ENCODE measurements around the gene BTF3L4.

BTF3L4 gene

DNA sequence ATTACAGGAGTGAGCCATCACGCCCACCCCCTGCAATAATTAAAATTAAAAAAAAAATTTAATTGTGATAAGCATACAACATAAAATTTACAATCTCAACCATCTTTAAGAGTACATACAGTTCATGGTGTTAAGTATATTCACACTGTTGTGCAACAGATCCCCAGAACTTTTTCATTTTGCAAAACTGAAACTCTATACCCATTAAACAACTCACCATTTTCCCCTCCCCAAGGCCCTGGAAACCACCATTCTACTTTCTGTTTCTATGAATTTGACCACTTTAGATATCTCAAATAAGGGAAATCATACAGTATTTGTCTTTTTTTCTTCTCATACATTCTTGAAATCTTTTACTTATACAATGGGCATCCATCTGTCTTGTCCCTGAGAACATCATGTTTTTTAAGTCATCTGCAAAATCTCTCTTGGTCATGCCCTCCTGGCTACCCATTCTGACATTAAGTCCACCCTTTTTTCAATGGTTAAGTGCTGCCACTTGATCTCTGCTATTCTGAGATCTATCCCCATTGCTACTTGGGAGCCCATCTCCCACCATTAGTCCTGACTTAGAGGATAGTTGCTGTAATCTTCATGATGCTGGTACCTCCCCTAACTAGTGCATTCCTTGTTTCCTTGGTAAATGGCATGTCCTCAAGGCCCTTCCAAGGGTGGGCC is 46.4 kb downstream of the BTF3L4 start:
- Histone ChIP-seq H3K36me3 (replicated peaks) (no peaks in the 10 kb centered on the region), H3K27ac (no peak overlapping the region), H3K27me3 (replicated peaks) (no peaks in the 10 kb centered on the region), H3K4me3 (ENCODE audit: low read depth, low read length) (no peak overlapping the region)
- TF ChIP-seq, protein P1, sequence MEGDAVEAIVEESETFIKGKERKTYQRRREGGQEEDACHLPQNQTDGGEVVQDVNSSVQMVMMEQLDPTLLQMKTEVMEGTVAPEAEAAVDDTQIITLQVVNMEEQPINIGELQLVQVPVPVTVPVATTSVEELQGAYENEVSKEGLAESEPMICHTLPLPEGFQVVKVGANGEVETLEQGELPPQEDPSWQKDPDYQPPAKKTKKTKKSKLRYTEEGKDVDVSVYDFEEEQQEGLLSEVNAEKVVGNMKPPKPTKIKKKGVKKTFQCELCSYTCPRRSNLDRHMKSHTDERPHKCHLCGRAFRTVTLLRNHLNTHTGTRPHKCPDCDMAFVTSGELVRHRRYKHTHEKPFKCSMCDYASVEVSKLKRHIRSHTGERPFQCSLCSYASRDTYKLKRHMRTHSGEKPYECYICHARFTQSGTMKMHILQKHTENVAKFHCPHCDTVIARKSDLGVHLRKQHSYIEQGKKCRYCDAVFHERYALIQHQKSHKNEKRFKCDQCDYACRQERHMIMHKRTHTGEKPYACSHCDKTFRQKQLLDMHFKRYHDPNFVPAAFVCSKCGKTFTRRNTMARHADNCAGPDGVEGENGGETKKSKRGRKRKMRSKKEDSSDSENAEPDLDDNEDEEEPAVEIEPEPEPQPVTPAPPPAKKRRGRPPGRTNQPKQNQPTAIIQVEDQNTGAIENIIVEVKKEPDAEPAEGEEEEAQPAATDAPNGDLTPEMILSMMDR (IDR thresholded peaks at IDR 0.05; ENCODE audit: low read depth, low read length, missing control alignments) = no peak
- in situ Hi-C loops (cut with HindIII; ENCODE audit: low pct_ligation_motif_present, low sequenced_read_pairs) = no loop called here
- DNase-seq = no peak

DNA sequence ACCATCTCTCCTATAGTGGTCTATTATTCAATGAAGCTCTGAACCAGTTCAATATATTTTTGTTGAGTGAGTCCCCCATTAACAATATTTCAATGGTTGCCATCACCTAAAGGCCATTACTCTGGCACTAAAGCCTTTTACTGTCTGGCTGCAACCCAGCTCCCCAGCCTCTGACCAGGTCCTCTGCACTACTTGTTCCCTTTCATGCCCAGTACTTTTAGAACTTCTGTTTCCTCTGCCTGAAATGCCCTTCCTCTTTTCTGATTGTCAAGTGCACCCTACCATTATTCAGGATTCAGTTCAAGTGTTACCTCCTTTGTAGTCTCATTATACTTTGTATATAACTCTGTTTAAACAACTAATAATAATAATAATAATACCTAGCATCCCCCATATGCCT is 55.4 kb downstream of the BTF3L4 start:
- H3K36me3 ChIP-seq (replicated peaks) = no peaks in the 10 kb centered on the region
- no peak overlapping the region for H3K4me3 ChIP-seq (ENCODE audit: low read depth, low read length)
- in situ Hi-C loops (cut with HindIII; ENCODE audit: low pct_ligation_motif_present, low sequenced_read_pairs) = no loop called here
- no peak for DNase-seq
- no peaks in the 10 kb centered on the region for H3K27me3 ChIP-seq (replicated peaks)
- TF ChIP-seq, protein P1 (IDR thresholded peaks at IDR 0.05; ENCODE audit: low read depth, low read length, missing control alignments) = no peak
- no peak overlapping the region for H3K27ac ChIP-seq

DNA sequence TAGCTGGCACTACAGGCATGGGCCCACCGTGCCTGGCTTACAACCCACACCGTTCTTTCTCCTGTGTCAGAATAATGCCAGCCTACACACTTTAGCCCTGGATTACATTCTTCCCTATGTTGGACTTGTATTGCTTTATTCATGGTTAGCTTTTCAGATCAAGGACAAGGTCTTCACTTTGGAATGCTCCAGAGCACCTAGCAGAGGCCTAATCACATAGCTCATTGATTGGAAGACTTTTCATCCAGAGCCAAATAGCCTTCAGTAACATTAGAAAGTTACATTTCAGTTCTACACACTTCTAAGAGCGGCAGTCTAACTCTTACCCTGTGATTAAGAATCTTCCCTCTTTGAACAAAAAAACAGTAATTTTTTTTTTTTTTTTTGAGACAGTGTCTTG is 56.4 kb downstream of the BTF3L4 start:
- DNase-seq = no peak
- in situ Hi-C loops (cut with HindIII; ENCODE audit: low pct_ligation_motif_present, low sequenced_read_pairs) = no loop called here
- Histone ChIP-seq H3K4me3 (ENCODE audit: low read depth, low read length) (no peak overlapping the region), H3K27me3 (replicated peaks) (no peaks in the 10 kb centered on the region), H3K36me3 (replicated peaks) (no peaks in the 10 kb centered on the region), H3K27ac (no peak overlapping the region)
- TF ChIP-seq, protein P1 (IDR thresholded peaks at IDR 0.05; ENCODE audit: low read depth, low read length, missing control alignments) = no peak

DNA sequence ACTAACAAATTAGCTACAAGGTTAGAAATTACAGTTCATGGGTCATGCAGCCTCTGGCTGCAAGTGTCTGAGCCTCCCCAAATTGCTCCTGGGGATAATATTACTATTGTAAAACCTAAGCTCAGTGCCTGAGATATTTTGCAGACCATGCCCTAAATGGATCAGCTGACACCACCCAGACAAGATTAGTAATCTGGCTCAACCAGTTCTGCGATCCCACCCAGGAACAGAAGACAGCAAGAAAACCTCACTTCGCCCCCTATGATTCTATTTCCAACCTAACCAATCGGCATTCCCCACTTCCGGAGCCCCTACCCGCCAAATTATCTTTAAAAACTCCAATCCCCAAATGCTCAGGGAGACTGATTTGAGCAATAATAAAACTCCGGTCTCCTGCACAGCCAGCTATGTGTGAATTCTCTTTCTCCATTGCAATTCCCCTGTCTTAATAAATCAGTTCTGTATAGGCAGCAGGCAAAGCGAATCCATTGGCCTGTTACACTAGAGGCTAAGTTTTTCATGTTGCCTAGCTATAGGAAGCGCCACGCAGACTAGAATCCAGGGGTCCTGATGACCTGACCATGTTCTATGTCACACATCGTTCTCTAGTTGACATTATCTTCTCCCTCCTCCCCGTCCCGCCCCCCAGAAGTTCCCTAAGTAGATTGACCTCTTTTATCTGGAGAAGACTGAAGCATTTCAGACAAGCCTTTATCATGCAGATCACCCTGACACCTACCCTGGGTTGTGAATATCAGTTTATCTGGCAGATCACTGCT is 63.4 kb downstream of the BTF3L4 start:
- in situ Hi-C loops (cut with HindIII; ENCODE audit: low pct_ligation_motif_present, low sequenced_read_pairs) = no loop called here
- H3K4me3 ChIP-seq (ENCODE audit: low read depth, low read length) = no peak overlapping the region
- no peaks in the 10 kb centered on the region for H3K36me3 ChIP-seq (replicated peaks)
- H3K27me3 ChIP-seq (replicated peaks) = no peaks in the 10 kb centered on the region
- TF ChIP-seq, protein P1 (IDR thresholded peaks at IDR 0.05; ENCODE audit: low read depth, low read length, missing control alignments) = no peak
- no peak overlapping the region for H3K27ac ChIP-seq
- DNase-seq = no peak

DNA sequence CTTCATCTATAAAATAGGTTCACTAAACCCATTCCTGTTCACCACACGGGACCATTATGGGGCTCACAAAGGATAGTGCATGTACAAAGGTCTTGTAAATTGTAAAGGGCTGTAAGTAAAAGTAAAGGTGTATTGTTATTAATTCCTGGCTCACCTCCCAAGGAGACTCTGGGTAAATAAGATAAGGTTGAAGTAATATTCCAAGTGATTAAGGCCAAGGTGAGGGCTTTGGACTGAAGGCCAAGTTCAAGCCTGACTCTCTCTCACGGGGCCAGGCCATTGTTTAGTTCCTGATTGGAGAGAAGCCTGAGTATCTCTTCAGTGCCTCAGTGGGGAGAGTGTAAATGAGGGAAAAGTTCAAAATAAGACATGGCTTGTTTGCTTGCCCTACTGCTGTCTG is 66.3 kb downstream of the BTF3L4 start:
- in situ Hi-C loops (cut with HindIII; ENCODE audit: low pct_ligation_motif_present, low sequenced_read_pairs) = no loop called here
- TF ChIP-seq, protein P1 (IDR thresholded peaks at IDR 0.05; ENCODE audit: low read depth, low read length, missing control alignments) = no peak
- no peak overlapping the region for H3K4me3 ChIP-seq (ENCODE audit: low read depth, low read length)

More for the DNA sequence above, 66.3 kb downstream of the BTF3L4 start:
- no peaks in the 10 kb centered on the region for H3K36me3 ChIP-seq (replicated peaks)
- DNase-seq = no peak
- no peaks in the 10 kb centered on the region for H3K27me3 ChIP-seq (replicated peaks)
- H3K27ac ChIP-seq = no peak overlapping the region

Measured in brain microvascular endothelial cell (primary cell).